Liver (tissue), 9 donors: Measurements from ENCODE around the gene DCHS2. TPM values are rescaled to one million over a fixed set of nuclear protein-coding genes. Genes with fewer than 3 reads are reported as not detected.

Experiments used
- DNase-seq: peaks from one replicate; pipeline ENCODE4 v3.0.0-alpha.2; 2017; ENCODE audit warnings: low spot score
- H3K27ac ChIP-seq, 2 donors: one replicate each; pipeline ENCODE4 v1.7.0; 2013; ENCODE audit warnings: inconsistent platforms in 2 of 2, low read length in 2 of 2, control low read depth in 1 of 2, low read depth in 1 of 2, mild to moderate bottlenecking in 1 of 2
- H3K27me3 ChIP-seq, 4 donors: one replicate each; pipeline versions ENCODE4 v1.6.1 to v1.7.0; 2013; ENCODE audit warnings: low read length in 3 of 4, inconsistent platforms in 1 of 4, mild to moderate bottlenecking in 1 of 4, moderate library complexity in 1 of 4; ENCODE audit not compliant: control insufficient read depth in 4 of 4, insufficient read depth in 4 of 4
- H3K36me3 ChIP-seq, 4 donors: one replicate each; pipeline versions ENCODE4 v1.6.1 to v1.7.0; 2013; ENCODE audit warnings: low read length in 3 of 4, mild to moderate bottlenecking in 3 of 4, low read depth in 1 of 4, moderate library complexity in 1 of 4; ENCODE audit not compliant: control insufficient read depth in 4 of 4, insufficient read depth in 3 of 4
- H3K4me1 ChIP-seq, 4 donors: one replicate each; pipeline versions ENCODE4 v1.6.1 to v1.7.0; 2013; ENCODE audit warnings: low read length in 3 of 4, mild to moderate bottlenecking in 3 of 4, moderate library complexity in 1 of 4; ENCODE audit not compliant: control insufficient read depth in 4 of 4, insufficient read depth in 4 of 4
- H3K4me3 ChIP-seq, 3 donors: one replicate each; pipeline versions ENCODE4 v1.6.1 to v1.7.0; 2013; ENCODE audit warnings: low read length in 3 of 3, control low read depth in 1 of 3, low read depth in 1 of 3, mild to moderate bottlenecking in 1 of 3
- H3K9ac ChIP-seq, 2 donors: one replicate each; pipeline ENCODE4 v1.7.0; 2013; ENCODE audit warnings: low read length in 2 of 2, mild to moderate bottlenecking in 2 of 2, moderate library complexity in 2 of 2, control low read depth in 1 of 2, low read depth in 1 of 2
- H3K9me3 ChIP-seq, 4 donors: one replicate each; pipeline versions ENCODE4 v1.6.1 to v1.7.0; 2013; ENCODE audit warnings: low read length in 3 of 4; ENCODE audit not compliant: control insufficient read depth in 4 of 4
- ATF3 ChIP-seq: IDR thresholded peaks from 2 replicates; pipeline ENCODE4 v1.6.1; 2016; ENCODE audit warnings: antibody characterized with exemption
- CTCF ChIP-seq: fragments of 150-350 bp; IDR thresholded peaks from 2 replicates; pipeline ENCODE4 v1.5.1; 2017; ENCODE audit warnings: improper control_type of control experiment, low read depth, low read length; ENCODE audit not compliant: missing input control
- EGR1 ChIP-seq, 2 donors: IDR thresholded peaks; 2 replicates each; pipeline ENCODE4 v1.6.1; 2016 to 2018; ENCODE audit warnings: antibody characterized with exemption in 2 of 2, low read depth in 2 of 2
- FOXA1 ChIP-seq: IDR thresholded peaks from 2 replicates; pipeline ENCODE4 v1.6.1; 2016; ENCODE audit warnings: antibody characterized with exemption
- FOXA2 ChIP-seq: IDR thresholded peaks from 2 replicates; pipeline ENCODE4 v1.6.1; 2016; ENCODE audit warnings: antibody characterized with exemption
- GABPA ChIP-seq, 2 donors: IDR thresholded peaks in 1 of 2; conservative IDR thresholded peaks in 1 of 2; 2 replicates each; pipeline ENCODE4 v1.6.1; 2016; ENCODE audit warnings: antibody characterized with exemption in 2 of 2, mild to moderate bottlenecking in 1 of 2, moderate library complexity in 1 of 2
- HNF4A ChIP-seq, 2 donors: conservative IDR thresholded peaks; 2 replicates each; pipeline ENCODE4 v1.6.1; 2016; ENCODE audit warnings: antibody characterized with exemption in 2 of 2, mild to moderate bottlenecking in 2 of 2
- HNF4G ChIP-seq: IDR thresholded peaks from 2 replicates; pipeline ENCODE4 v1.6.1; 2016; ENCODE audit warnings: antibody characterized with exemption
- JUND ChIP-seq, 2 donors: IDR thresholded peaks; 2 replicates each; pipeline ENCODE4 v1.6.1; 2016; ENCODE audit warnings: antibody characterized with exemption in 2 of 2
- NR2F2 ChIP-seq: IDR thresholded peaks from 2 replicates; pipeline ENCODE4 v1.6.1; 2016; ENCODE audit warnings: antibody characterized with exemption
- RAD21 ChIP-seq, 2 donors: IDR thresholded peaks; 2 replicates each; pipeline ENCODE4 v1.6.1; 2016; ENCODE audit warnings: antibody characterized with exemption in 2 of 2, mild to moderate bottlenecking in 2 of 2
- RXRA ChIP-seq, 2 donors: IDR thresholded peaks; 2 replicates each; pipeline ENCODE4 v1.6.1; 2017 to 2018; ENCODE audit warnings: antibody characterized with exemption in 2 of 2, mild to moderate bottlenecking in 1 of 2
- SP1 ChIP-seq: IDR thresholded peaks from 2 replicates; pipeline ENCODE4 v1.6.1; 2018; ENCODE audit warnings: antibody characterized with exemption, mild to moderate bottlenecking
- TAF1 ChIP-seq: conservative IDR thresholded peaks from 2 replicates; pipeline ENCODE4 v1.6.1; 2016; ENCODE audit warnings: antibody characterized with exemption, mild to moderate bottlenecking
- YY1 ChIP-seq: IDR thresholded peaks from 2 replicates; pipeline ENCODE4 v1.6.1; 2016; ENCODE audit warnings: antibody characterized with exemption, mild to moderate bottlenecking
- whole genome bisulfite sequencing: extraction: QIAGEN DNeasy Blood & Tissue Kit; methylation state at CpG from one replicate; pipeline ENCODE4 v1.1.7; 2013; 5-methylcytosine and 5-hydroxymethylcytosine counted together
- polyA plus RNA-seq, 2 donors: library from polyadenylated mRNA; stranded (reverse) in 1 of 2; unstranded in 1 of 2; fragments of 200-250 nt in 1 of 2; fragments of >200 nt in 1 of 2; fragmentation: Nextera tagmentation in 1 of 2; extraction: Ambion mirVana in 1 of 2; gene quantifications; one replicate each; pipeline versions ENCODE4 v1.2.1 to v1.2.3, GENCODE V29; 2013 to 2015
- total RNA-seq, 2 donors: library from RNA; depleted of rRNA; stranded (reverse); fragments of >200 nt; gene quantifications; one replicate each; pipeline ENCODE4 v1.2.3, GENCODE V29; 2014
- TF ChIP-seq, protein P1 (sequence below): IDR thresholded peaks from 2 replicates; pipeline ENCODE4 v1.6.1; 2016; ENCODE audit warnings: antibody characterized with exemption
- TF ChIP-seq, protein P2 (sequence below): IDR thresholded peaks from 2 replicates; pipeline ENCODE4 v1.6.1; 2016; ENCODE audit warnings: antibody characterized with exemption, mild to moderate bottlenecking
- TF ChIP-seq, protein P3 (sequence below): IDR thresholded peaks from 2 replicates; pipeline ENCODE4 v1.6.1; 2016; ENCODE audit warnings: antibody characterized with exemption
- donor health status: healthy.
- donor health status: healthy.
- donor health status: healthy.
- donor health status: healthy.
- donor health status: healthy.

The DCHS2 gene
- total and polyA plus RNA-seq, 4 donors, result 0.07 to 0.50 (median 0.09) TPM; not detected in 1

DNA sequence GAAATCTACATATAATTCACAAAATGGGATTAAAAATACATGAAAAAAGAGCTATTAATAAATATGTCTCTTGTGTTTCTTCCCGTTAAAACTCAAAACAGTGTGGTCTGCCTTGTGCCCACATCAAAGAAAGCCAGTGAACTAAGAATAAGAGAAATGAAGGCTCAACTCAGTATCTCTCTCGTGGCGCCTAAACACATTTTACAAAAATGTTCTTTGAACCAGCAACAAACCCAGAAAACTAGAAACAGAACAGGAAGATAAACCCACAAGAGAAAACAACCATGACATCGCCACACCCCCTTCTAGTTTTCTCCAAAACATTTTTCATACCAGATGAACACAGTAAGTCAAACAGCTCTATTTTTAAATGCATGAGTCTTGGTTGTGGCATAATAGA, 130.1 kb downstream of the DCHS2 start:
- H3K27me3 ChIP-seq, result no peaks in the 10 kb centered on the region
- H3K36me3 ChIP-seq, result no peaks in the 10 kb centered on the region
- H3K9ac ChIP-seq, result no peak overlapping the region
- no peak overlapping the region for H3K4me3 ChIP-seq
- peaks cover 0 to 2% (median 0%) of the 10 kb centered on the region in 4 donors for H3K9me3 ChIP-seq
- no peak for DNase-seq
- no peak overlapping the region for H3K27ac ChIP-seq
- 72% methylated on average over 4 of the region's 4 CpGs for WGBS
- H3K4me1 ChIP-seq, result no peaks in the 10 kb centered on the region
- TF ChIP-seq, protein P1, sequence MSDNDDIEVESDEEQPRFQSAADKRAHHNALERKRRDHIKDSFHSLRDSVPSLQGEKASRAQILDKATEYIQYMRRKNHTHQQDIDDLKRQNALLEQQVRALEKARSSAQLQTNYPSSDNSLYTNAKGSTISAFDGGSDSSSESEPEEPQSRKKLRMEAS, result no peak
- TF ChIP-seq SP1 (no peak), JUND (IDR thresholded peaks at IDR 0.05) (no peak), HNF4G (no peak), GABPA (IDR thresholded peaks at IDR 0.05 in 1 of 2, conservative IDR thresholded peaks at IDR 0.05 in 1 of 2) (no peak), TAF1 (no peak), CTCF (no peak), FOXA2 (no peak), EGR1 (IDR thresholded peaks at IDR 0.05; ENCODE audit: low read depth in 2 of 2) (no peak), NR2F2 (no peak), FOXA1 (no peak), YY1 (no peak), ATF3 (no peak), HNF4A (conservative IDR thresholded peaks at IDR 0.05) (no peak)
- TF ChIP-seq, protein P2, sequence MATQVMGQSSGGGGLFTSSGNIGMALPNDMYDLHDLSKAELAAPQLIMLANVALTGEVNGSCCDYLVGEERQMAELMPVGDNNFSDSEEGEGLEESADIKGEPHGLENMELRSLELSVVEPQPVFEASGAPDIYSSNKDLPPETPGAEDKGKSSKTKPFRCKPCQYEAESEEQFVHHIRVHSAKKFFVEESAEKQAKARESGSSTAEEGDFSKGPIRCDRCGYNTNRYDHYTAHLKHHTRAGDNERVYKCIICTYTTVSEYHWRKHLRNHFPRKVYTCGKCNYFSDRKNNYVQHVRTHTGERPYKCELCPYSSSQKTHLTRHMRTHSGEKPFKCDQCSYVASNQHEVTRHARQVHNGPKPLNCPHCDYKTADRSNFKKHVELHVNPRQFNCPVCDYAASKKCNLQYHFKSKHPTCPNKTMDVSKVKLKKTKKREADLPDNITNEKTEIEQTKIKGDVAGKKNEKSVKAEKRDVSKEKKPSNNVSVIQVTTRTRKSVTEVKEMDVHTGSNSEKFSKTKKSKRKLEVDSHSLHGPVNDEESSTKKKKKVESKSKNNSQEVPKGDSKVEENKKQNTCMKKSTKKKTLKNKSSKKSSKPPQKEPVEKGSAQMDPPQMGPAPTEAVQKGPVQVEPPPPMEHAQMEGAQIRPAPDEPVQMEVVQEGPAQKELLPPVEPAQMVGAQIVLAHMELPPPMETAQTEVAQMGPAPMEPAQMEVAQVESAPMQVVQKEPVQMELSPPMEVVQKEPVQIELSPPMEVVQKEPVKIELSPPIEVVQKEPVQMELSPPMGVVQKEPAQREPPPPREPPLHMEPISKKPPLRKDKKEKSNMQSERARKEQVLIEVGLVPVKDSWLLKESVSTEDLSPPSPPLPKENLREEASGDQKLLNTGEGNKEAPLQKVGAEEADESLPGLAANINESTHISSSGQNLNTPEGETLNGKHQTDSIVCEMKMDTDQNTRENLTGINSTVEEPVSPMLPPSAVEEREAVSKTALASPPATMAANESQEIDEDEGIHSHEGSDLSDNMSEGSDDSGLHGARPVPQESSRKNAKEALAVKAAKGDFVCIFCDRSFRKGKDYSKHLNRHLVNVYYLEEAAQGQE, result no peak

DNA sequence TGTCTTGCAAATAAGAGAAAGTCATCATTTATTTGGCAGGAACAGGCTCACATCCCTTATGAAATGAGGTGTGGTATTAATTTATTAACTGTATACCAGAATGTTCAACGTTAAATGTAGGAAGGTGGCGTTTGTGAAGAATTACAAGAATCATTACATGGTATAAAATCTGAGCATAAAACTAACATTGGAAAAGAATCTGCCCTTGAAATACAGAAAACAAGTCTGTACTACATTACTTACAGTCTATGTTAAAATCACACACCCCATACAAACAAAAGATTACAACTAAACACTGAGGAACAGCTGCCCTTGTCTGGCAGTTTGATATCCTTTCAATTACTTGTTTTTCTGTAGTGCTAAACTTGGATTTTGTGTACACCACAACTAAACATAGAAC, 131.1 kb downstream of the DCHS2 start:
- Histone ChIP-seq H3K27ac (no peak overlapping the region), H3K9ac (no peak overlapping the region), H3K27me3 (no peaks in the 10 kb centered on the region), H3K36me3 (no peaks in the 10 kb centered on the region), H3K4me1 (no peaks in the 10 kb centered on the region), H3K9me3 (peaks cover 0 to 2% (median 0%) of the 10 kb centered on the region in 4 donors), H3K4me3 (no peak overlapping the region)
- no peak for TF ChIP-seq RAD21 (IDR thresholded peaks at IDR 0.05)
- TF ChIP-seq NR2F2, result no peak
- no peak for TF ChIP-seq HNF4G
- TF ChIP-seq FOXA1, result no peak
- no peak for TF ChIP-seq HNF4A (conservative IDR thresholded peaks at IDR 0.05)
- TF ChIP-seq GABPA (IDR thresholded peaks at IDR 0.05 in 1 of 2, conservative IDR thresholded peaks at IDR 0.05 in 1 of 2), result no peak
- TF ChIP-seq ATF3, result no peak
- TF ChIP-seq, protein P1, result no peak
- no peak for TF ChIP-seq RXRA (IDR thresholded peaks at IDR 0.05)
- no peak for TF ChIP-seq JUND (IDR thresholded peaks at IDR 0.05)
- TF ChIP-seq SP1, result no peak
- TF ChIP-seq, protein P2, result no peak
- TF ChIP-seq FOXA2, result no peak
- TF ChIP-seq, protein P3, sequence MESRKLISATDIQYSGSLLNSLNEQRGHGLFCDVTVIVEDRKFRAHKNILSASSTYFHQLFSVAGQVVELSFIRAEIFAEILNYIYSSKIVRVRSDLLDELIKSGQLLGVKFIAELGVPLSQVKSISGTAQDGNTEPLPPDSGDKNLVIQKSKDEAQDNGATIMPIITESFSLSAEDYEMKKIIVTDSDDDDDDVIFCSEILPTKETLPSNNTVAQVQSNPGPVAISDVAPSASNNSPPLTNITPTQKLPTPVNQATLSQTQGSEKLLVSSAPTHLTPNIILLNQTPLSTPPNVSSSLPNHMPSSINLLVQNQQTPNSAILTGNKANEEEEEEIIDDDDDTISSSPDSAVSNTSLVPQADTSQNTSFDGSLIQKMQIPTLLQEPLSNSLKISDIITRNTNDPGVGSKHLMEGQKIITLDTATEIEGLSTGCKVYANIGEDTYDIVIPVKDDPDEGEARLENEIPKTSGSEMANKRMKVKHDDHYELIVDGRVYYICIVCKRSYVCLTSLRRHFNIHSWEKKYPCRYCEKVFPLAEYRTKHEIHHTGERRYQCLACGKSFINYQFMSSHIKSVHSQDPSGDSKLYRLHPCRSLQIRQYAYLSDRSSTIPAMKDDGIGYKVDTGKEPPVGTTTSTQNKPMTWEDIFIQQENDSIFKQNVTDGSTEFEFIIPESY, result no peak
- no peak for DNase-seq
- 33% methylated on average over 2 of the region's 2 CpGs for WGBS
